GM23248 (cell line): Measurements from ENCODE around the gene SDR9C7. TPM values are rescaled to one million over a fixed set of nuclear protein-coding genes. Genes with fewer than 3 reads are reported as not detected.
A peak's percentile ranks its signal among the peaks of the same experiment; 100 is the strongest.
"Not testable (repeated sequence)": the region's sequence is repeated elsewhere in the genome, so short reads cannot be mapped to it uniquely, and the experiment has no call there.

Source experiments
- DNase-seq: peaks from one replicate; pipeline ENCODE4 v3.0.0-alpha.2; 2015
- H2AFZ ChIP-seq: fragments of 200-600 bp; sonication (generic); 2 replicates; pipeline ENCODE4 v1.6.1; 2016; ENCODE audit warnings: antibody characterized with exemption
- H3F3A ChIP-seq: fragments of 200-600 bp; sonication (generic); 2 replicates; pipeline ENCODE4 v1.6.1; 2016; ENCODE audit warnings: mild to moderate bottlenecking, antibody characterized with exemption, mixed run types; ENCODE audit not compliant: insufficient read depth
- H3K27ac ChIP-seq: fragments of 200-600 bp; sonication (generic); 2 replicates; pipeline ENCODE4 v1.5.1; 2016; ENCODE audit warnings: mild to moderate bottlenecking
- H3K27me3 ChIP-seq: fragments of 200-600 bp; sonication (generic); replicated peaks from 2 replicates; pipeline ENCODE4 v1.6.1; 2016; ENCODE audit warnings: mild to moderate bottlenecking; ENCODE audit not compliant: insufficient read depth
- H3K36me3 ChIP-seq: fragments of 200-600 bp; sonication (generic); 2 replicates; pipeline ENCODE4 v1.6.1; 2016; ENCODE audit warnings: low read depth, mild to moderate bottlenecking
- H3K4me1 ChIP-seq: fragments of 200-600 bp; sonication (generic); 2 replicates; pipeline ENCODE4 v1.6.1; 2016; ENCODE audit warnings: mild to moderate bottlenecking; ENCODE audit not compliant: insufficient read depth
- H3K4me2 ChIP-seq: fragments of 200-600 bp; sonication (generic); one replicate; pipeline ENCODE4 v1.6.1; 2016; ENCODE audit warnings: mild to moderate bottlenecking; ENCODE audit not compliant: unreplicated experiment
- H3K4me3 ChIP-seq: fragments of 200-600 bp; sonication (generic); 2 replicates; pipeline ENCODE4 v1.5.1; 2016; ENCODE audit warnings: mild to moderate bottlenecking
- H3K79me2 ChIP-seq: fragments of 200-600 bp; sonication (generic); 2 replicates; pipeline ENCODE4 v1.6.1; 2016; ENCODE audit warnings: mild to moderate bottlenecking; ENCODE audit not compliant: insufficient read depth
- H3K9ac ChIP-seq: fragments of 200-600 bp; sonication (generic); 2 replicates; pipeline ENCODE4 v1.6.1; 2016; ENCODE audit warnings: mild to moderate bottlenecking
- H3K9me2 ChIP-seq: fragments of 200-600 bp; sonication (generic); 2 replicates; pipeline ENCODE4 v1.6.1; 2016; ENCODE audit warnings: mixed run types, mild to moderate bottlenecking, moderate library complexity; ENCODE audit not compliant: insufficient read depth
- H3K9me3 ChIP-seq: fragments of 200-600 bp; sonication (generic); one replicate; pipeline ENCODE4 v1.6.1; 2017; ENCODE audit warnings: low read depth
- H4K20me1 ChIP-seq: fragments of 200-600 bp; sonication (generic); 2 replicates; pipeline ENCODE4 v1.6.0; 2016; ENCODE audit not compliant: insufficient read depth
- EZH2 ChIP-seq: fragments of 200-600 bp; sonication (generic); IDR thresholded peaks from 2 replicates; pipeline ENCODE4 v1.6.1; 2018; ENCODE audit warnings: antibody characterized with exemption, mild to moderate bottlenecking; ENCODE audit not compliant: insufficient read depth, poor library complexity, severe bottlenecking
- EZH2phosphoT487 ChIP-seq: fragments of 200-600 bp; sonication (generic); IDR thresholded peaks from 2 replicates; pipeline ENCODE4 v1.6.1; 2018; ENCODE audit warnings: antibody characterized with exemption, moderate library complexity, mild to moderate bottlenecking, low read depth; ENCODE audit not compliant: insufficient read depth
- WGBS, 2 experiments: methylation state at CpG; one replicate each; pipeline ENCODE4 v1.1.6; 2015 to 2017; ENCODE audit warnings: low lambda C conversion rate in 2 of 2, low coverage in 1 of 2; ENCODE audit errors: missing lambda C conversion rate in 2 of 2; 5-methylcytosine and 5-hydroxymethylcytosine counted together
- in situ Hi-C: fragments of 300-500 bp; cut with MboI; formaldehyde crosslinking; loops from 2 replicates; pipeline ENCODE4 v1.15.0; 2020
- polyA plus RNA-seq: library from polyadenylated mRNA; unstranded; fragments of >200 nt; fragmentation: Nextera tagmentation; extraction: Ambion mirVana; gene quantifications from 2 replicates; pipeline ENCODE4 v1.2.1, GENCODE V29; 2016
- total RNA-seq: library from RNA; depleted of rRNA; stranded (reverse); fragments of >200 nt; shearing (Covaris generic); gene quantifications from 2 replicates; pipeline ENCODE4 v1.2.3, GENCODE V29; 2014

Gene SDR9C7
- total and polyA plus RNA-seq, 2 experiments from 2014 or later = not detected

- Histone ChIP-seq H3F3A (0 out of 2 replicates have a peak, but pooled peaks cover 4% of the 10 kb centered on the region), H3K27me3 (no peaks in the 10 kb centered on the region), H3K36me3 (no peaks in the 10 kb centered on the region), H2AFZ (no peak overlapping the region), H3K4me2 (no peak overlapping the region), H3K9me3 (no peaks in the 10 kb centered on the region), H3K9me2 (no peaks in the 10 kb centered on the region), H3K27ac (no peak overlapping the region), H4K20me1 (no peaks in the 10 kb centered on the region), H3K4me1 (no peaks in the 10 kb centered on the region), H3K79me2 (no peaks in the 10 kb centered on the region), H3K9ac (no peak overlapping the region), H3K4me3 (no peak overlapping the region)
- whole genome bisulfite sequencing, 2 experiments = 23 to 43% methylated on average over 1 of the region's 1 CpG
- no peak for TF ChIP-seq EZH2
- no peak for TF ChIP-seq EZH2phosphoT487
- in situ Hi-C loops = no loop called here
- no peak for DNase-seq
These were observed 35.3 kb downstream of the SDR9C7 start for GRCh38 chr12:56898938-56899337.

DNA sequence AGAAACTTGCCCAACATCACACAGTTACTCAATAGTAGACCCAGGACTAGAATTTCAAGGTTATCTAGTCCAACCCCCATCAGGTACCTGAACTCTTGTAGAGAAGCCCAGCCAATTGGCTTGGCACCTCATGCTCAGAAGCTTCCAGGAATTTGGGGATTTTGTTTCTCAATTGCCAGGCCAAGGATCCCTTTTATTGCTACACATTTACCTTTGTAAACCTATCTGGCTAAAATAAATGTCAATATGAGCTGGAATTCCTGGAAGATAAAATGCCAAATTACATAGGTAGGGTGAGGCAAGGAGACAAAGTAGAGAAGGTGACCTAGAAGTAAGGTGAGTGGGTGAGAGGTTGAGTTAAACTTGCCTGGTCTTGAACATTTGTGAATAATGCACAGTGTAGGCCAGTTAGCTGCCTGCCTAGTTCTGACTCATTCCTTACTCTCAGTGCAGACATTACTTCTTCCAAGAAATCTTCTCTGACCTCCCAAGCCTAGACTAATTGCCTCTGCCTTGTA lies 36.3 kb downstream of the SDR9C7 start:
- Histone ChIP-seq H3K9me2 (no peaks in the 10 kb centered on the region), H3K4me2 (no peak overlapping the region), H4K20me1 (no peaks in the 10 kb centered on the region), H3K27me3 (no peaks in the 10 kb centered on the region), H3K36me3 (no peaks in the 10 kb centered on the region), H3K27ac (no peak overlapping the region), H3K9ac (no peak overlapping the region), H3K4me3 (no peak overlapping the region), H3K79me2 (no peaks in the 10 kb centered on the region), H3F3A (0 out of 2 replicates have a peak, but pooled peaks cover 4% of the 10 kb centered on the region), H3K4me1 (no peaks in the 10 kb centered on the region), H2AFZ (no peak overlapping the region), H3K9me3 (no peaks in the 10 kb centered on the region)
- peak; percentile 56 for DNase-seq
- in situ Hi-C loops = no loop called here
- TF ChIP-seq EZH2 (no peak), EZH2phosphoT487 (no peak)

- in situ Hi-C loops = no loop called here
- H2AFZ ChIP-seq = no peak overlapping the region
- H3F3A ChIP-seq = 0 out of 2 replicates have a peak, but pooled peaks cover 4% of the 10 kb centered on the region
- H3K9me3 ChIP-seq = no peaks in the 10 kb centered on the region
- H3K27ac ChIP-seq = no peak overlapping the region
- no peak overlapping the region for H3K4me2 ChIP-seq
- no peaks in the 10 kb centered on the region for H3K9me2 ChIP-seq
- no peak for DNase-seq
- no peaks in the 10 kb centered on the region for H3K36me3 ChIP-seq
- no peaks in the 10 kb centered on the region for H3K4me1 ChIP-seq
- no peaks in the 10 kb centered on the region for H3K79me2 ChIP-seq
- H4K20me1 ChIP-seq = no peaks in the 10 kb centered on the region
- H3K9ac ChIP-seq = no peak overlapping the region
- 0% methylated on average over 1 of the region's 1 CpG; no CpG with 5 or more reads in 1 of the 2 experiments for WGBS, 2 experiments
- TF ChIP-seq EZH2phosphoT487 (no peak), EZH2 (no peak)
- H3K27me3 ChIP-seq = no peaks in the 10 kb centered on the region
- H3K4me3 ChIP-seq = no peak overlapping the region
These were observed 38.1 kb downstream of the SDR9C7 start for GRCh38 chr12:56896082-56896481.

- 0 out of 2 replicates have a peak, but pooled peaks cover 4% of the 10 kb centered on the region for H3F3A ChIP-seq
- TF ChIP-seq EZH2phosphoT487 = no peak
- no peak for TF ChIP-seq EZH2
- no peaks in the 10 kb centered on the region for H3K79me2 ChIP-seq
- H4K20me1 ChIP-seq = no peaks in the 10 kb centered on the region
- no peak for DNase-seq
- H3K9me3 ChIP-seq = no peaks in the 10 kb centered on the region
- H3K4me1 ChIP-seq = no peaks in the 10 kb centered on the region
- H3K9ac ChIP-seq = no peak overlapping the region
- no peak overlapping the region for H3K4me3 ChIP-seq
- 20 to 28% methylated on average over 5 of the region's 5 CpGs for WGBS, 2 experiments
- in situ Hi-C loops = no loop called here
- no peak overlapping the region for H3K27ac ChIP-seq
- no peaks in the 10 kb centered on the region for H3K9me2 ChIP-seq
- no peaks in the 10 kb centered on the region for H3K27me3 ChIP-seq
- H3K4me2 ChIP-seq = no peak overlapping the region
- no peaks in the 10 kb centered on the region for H3K36me3 ChIP-seq
- no peak overlapping the region for H2AFZ ChIP-seq
These were observed 39.4 kb downstream of the SDR9C7 start for GRCh38 chr12:56894698-56895368.

DNA sequence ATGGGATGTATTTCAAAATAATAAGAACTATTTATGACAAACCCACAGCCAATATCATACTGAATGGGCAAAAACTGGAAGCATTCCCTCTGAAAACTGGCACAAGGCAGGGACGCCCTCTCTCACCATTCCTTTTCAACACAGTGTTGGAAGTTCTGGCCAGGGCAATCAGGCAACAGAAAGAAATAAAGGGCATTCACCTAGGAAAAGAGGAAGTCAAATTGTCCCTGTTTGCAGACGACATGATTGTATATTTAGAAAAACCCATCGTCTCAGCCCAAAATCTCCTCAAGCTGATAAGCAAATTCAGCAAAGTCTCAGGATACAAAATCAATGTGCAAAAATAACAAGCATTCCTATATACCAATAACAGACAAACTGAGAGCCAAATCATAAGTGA lies 42.3 kb downstream of the SDR9C7 start:
- H3K36me3 ChIP-seq, H3K4me3 ChIP-seq, H2AFZ ChIP-seq, H3K4me1 ChIP-seq, H3K9me3 ChIP-seq, H3K79me2 ChIP-seq, DNase-seq, H3K9ac ChIP-seq, H4K20me1 ChIP-seq, H3K9me2 ChIP-seq, H3K27ac ChIP-seq, H3K4me2 ChIP-seq, H3F3A ChIP-seq, in situ Hi-C loops: not testable (repeated sequence)
- 19 to 35% methylated on average over 3 of the region's 3 CpGs for WGBS, 2 experiments
- H3K27me3 ChIP-seq = peaks cover 11% of the 10 kb centered on the region; the same call in 1 of the 2 replicates
